ENCODE data around the gene AGT. TPM values are rescaled to one million over a fixed set of nuclear protein-coding genes. Genes with fewer than 3 reads are reported as not detected.

AGT gene
- total RNA-seq, 1 donor from 2014 or later: 0.26 TPM

DNA sequence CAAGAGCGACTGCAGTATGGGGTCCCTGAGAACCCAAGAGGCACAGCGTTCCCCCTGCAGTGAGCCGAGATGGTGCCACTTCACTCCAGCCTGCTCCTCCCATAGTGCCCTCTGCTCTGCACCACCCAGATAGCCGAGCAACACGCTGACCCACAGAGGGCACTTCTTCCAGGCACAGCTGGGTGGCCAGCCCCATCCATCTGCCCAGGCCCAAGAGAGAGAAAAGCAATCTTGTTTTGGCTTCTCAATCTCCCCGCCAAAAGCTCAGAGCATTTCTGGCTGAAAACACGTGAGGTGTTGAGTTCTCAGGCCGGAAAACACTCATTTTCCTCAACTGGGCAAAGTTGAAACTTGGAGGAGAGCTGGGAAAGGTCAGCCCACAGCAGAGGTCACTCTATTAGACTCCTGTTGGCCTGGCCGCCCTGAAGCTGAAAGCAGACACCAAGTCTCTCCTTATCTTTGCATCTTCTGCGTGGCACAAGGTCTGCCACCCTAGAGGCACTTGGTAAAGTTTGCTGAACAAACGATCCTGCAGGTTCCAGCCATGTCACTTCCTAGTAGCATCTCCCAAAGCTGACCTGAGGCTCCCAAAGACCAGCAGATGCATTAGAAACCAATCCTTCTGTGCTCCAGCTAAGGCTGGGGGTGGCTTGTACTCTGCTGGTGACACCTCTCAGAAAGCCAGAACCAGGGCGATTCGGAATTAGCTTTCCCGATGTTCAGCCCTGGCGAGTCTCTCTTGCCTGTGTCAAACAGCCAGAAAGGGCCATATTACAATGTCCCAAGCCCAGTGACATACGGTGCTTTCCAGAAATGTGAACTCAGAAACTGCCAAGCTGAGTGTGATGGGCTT is 44.2 kb upstream of the AGT start:
- no peak for DNase-seq (ENCODE audit: low read depth, low spot score)
- Mint-ChIP-seq H3K27me3 (ENCODE audit: low read depth) (no peaks in the 10 kb centered on the region), H3K9me3 (no peaks in the 10 kb centered on the region), H3K36me3 (ENCODE audit: low read depth) (no peaks in the 10 kb centered on the region), H3K4me3 (no peak overlapping the region), H3K4me1 (peaks cover 20% of the 10 kb centered on the region), H3K27ac (ENCODE audit: unreplicated experiment) (no peak overlapping the region)
- TF ChIP-seq, protein P1, sequence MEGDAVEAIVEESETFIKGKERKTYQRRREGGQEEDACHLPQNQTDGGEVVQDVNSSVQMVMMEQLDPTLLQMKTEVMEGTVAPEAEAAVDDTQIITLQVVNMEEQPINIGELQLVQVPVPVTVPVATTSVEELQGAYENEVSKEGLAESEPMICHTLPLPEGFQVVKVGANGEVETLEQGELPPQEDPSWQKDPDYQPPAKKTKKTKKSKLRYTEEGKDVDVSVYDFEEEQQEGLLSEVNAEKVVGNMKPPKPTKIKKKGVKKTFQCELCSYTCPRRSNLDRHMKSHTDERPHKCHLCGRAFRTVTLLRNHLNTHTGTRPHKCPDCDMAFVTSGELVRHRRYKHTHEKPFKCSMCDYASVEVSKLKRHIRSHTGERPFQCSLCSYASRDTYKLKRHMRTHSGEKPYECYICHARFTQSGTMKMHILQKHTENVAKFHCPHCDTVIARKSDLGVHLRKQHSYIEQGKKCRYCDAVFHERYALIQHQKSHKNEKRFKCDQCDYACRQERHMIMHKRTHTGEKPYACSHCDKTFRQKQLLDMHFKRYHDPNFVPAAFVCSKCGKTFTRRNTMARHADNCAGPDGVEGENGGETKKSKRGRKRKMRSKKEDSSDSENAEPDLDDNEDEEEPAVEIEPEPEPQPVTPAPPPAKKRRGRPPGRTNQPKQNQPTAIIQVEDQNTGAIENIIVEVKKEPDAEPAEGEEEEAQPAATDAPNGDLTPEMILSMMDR (conservative IDR thresholded peaks at IDR 0.05): no peak

DNA sequence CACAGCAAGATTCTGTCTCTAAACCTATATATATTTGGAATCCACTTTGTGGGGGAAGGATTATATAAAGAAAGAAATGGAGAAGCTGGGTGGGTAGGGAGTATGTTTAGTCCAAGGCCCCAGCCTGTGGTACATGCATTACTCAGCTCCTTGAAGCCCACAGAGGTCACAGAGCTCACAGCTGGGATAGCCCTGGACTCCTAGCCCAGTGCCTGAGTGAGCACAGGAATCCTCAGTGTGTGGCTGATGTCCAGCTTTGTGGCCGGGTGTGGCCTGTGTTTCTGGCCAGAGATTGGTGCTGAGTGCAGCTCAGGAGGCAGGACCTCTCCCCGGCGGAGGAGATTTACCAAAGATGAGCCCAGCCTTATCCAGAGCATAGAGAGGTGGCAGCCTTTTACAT is 40.9 kb upstream of the AGT start:
- H3K36me3 Mint-ChIP-seq (ENCODE audit: low read depth): no peaks in the 10 kb centered on the region
- H3K27me3 Mint-ChIP-seq (ENCODE audit: low read depth): no peaks in the 10 kb centered on the region
- H3K9me3 Mint-ChIP-seq: no peaks in the 10 kb centered on the region
- TF ChIP-seq, protein P1 (conservative IDR thresholded peaks at IDR 0.05): no peak
- no peak overlapping the region for H3K27ac Mint-ChIP-seq (ENCODE audit: unreplicated experiment)
- H3K4me1 Mint-ChIP-seq: peaks cover 35% of the 10 kb centered on the region
- DNase-seq (ENCODE audit: low read depth, low spot score): no peak
- no peak overlapping the region for H3K4me3 Mint-ChIP-seq

DNA sequence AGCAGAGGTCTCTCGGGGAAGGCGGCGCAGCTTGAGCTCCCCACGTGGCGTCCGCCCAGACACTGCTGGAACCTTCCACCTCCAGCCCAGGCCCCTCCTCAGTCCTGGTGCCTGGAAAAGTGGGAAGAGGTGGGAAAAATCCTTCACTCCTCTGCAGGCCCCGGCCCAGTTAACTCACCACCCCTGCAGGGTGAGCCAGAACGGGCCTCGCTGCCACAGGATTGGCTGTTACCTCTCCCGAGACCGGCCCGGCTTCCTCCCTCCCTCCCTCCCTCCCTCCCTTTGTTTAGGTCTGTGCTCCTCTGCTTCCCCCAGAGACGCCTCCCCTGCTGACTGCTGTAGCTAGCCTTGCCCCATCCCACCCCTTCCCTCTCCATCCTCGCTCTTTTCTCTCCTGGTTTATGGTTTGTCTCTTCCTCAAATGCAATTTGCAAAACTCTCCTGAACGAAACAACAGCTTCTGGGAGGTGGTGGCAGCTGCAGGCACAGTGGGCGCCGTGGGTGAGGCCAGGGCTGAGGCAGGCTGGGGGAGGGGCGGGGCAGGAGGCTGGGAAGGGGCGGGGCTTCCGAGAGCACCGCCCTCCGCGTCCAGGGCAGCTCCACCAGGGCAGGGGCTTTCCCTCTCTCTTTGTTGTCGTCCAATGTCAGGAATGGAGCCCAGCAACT is 39.8 kb upstream of the AGT start:
- H3K27me3 Mint-ChIP-seq (ENCODE audit: low read depth): no peaks in the 10 kb centered on the region
- peaks cover 46% of the 10 kb centered on the region for H3K4me1 Mint-ChIP-seq
- H3K9me3 Mint-ChIP-seq: no peaks in the 10 kb centered on the region
- H3K27ac Mint-ChIP-seq (ENCODE audit: unreplicated experiment): peak overlapping the region; percentile 97
- TF ChIP-seq, protein P1 (conservative IDR thresholded peaks at IDR 0.05): no peak
- peak overlapping the region; percentile 61 for H3K4me3 Mint-ChIP-seq
- DNase-seq (ENCODE audit: low read depth, low spot score): peak; percentile 48
- no peaks in the 10 kb centered on the region for H3K36me3 Mint-ChIP-seq (ENCODE audit: low read depth)

DNA sequence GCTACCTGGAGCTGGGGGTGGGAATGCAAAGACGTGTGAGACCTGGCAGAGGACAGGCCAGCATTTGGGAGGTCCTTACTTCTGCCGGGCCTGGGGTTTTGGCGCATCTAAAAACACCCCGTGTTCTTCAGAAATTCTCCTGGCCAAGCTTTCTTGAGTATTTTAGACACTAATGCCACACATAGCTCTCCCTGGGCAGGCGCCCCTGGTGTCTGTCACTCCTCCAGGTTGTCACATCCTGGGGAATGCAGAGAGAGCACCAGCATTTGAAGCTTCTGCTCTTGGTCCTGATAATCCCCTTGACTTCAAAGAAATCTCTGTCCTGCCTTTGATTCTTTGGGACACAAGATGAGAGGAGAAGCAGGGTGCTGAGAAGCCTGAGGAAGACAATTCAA is 39.3 kb upstream of the AGT start:
- H3K27me3 Mint-ChIP-seq (ENCODE audit: low read depth): no peaks in the 10 kb centered on the region
- TF ChIP-seq, protein P1 (conservative IDR thresholded peaks at IDR 0.05): no peak
- H3K4me1 Mint-ChIP-seq: peaks cover 49% of the 10 kb centered on the region
- no peaks in the 10 kb centered on the region for H3K36me3 Mint-ChIP-seq (ENCODE audit: low read depth)
- peak overlapping the region; percentile 97 for H3K27ac Mint-ChIP-seq (ENCODE audit: unreplicated experiment)
- DNase-seq (ENCODE audit: low read depth, low spot score): no peak
- no peaks in the 10 kb centered on the region for H3K9me3 Mint-ChIP-seq
- peak overlapping the region; percentile 20 for H3K4me3 Mint-ChIP-seq

DNA sequence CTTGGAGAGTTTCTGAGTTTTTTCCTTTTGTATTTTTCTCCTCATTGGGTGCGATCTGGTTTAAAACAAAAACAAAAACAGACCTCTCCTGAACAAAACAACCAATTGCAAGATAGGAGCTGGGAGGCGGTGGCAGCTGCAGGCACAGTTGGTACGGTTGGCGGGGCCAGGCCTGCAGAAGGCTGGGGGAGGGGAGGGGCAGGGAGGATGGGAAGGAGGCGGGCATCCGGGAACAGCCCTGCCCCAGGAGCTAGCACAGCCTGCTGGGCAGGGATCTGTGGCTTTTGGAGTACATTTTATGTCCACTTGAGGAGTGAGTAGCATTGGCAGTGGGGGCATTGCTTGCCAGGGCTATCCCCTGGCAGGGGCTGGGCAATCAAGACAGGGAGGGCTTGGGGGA is 38.5 kb upstream of the AGT start:
- H3K9me3 Mint-ChIP-seq: no peaks in the 10 kb centered on the region
- TF ChIP-seq, protein P1 (conservative IDR thresholded peaks at IDR 0.05): no peak
- H3K36me3 Mint-ChIP-seq (ENCODE audit: low read depth): no peaks in the 10 kb centered on the region
- H3K27me3 Mint-ChIP-seq (ENCODE audit: low read depth): no peaks in the 10 kb centered on the region
- no peak overlapping the region for H3K4me3 Mint-ChIP-seq
- no peak for DNase-seq (ENCODE audit: low read depth, low spot score)
- H3K27ac Mint-ChIP-seq (ENCODE audit: unreplicated experiment): no peak overlapping the region
- H3K4me1 Mint-ChIP-seq: peaks cover 49% of the 10 kb centered on the region

All from neural crest cell (in vitro differentiated cells).